ENCODE data around the gene GABPB2. TPM values are rescaled to one million over a fixed set of nuclear protein-coding genes. Genes with fewer than 3 reads are reported as not detected.

The GABPB2 gene
- total and polyA plus RNA-seq, 2 of the 13 experiments (the other 11 are each of a cell fraction or from before 2014, with no cell fraction given), result 0.09 TPM; not detected in 1

DNA sequence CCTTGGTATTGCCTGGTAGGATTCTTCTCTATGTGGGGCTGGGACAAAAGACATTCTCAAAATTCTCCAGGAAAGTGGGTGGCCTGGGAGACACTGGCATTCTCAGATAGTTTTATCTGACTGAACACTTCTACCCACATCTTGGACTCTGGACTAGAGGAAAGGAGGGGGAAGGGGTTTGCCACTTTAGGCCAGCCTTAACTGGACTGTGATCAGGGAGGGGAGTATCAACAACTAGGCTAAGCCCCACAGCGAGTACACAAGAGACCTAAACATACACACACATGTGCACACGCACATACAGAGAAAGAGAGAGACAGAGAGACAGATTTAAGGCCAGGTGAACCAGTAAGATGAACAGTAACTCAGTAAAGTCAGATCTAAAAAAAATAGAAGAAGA is 77.1 kb downstream of the GABPB2 start (continued):
- TF ChIP-seq, protein P1, sequence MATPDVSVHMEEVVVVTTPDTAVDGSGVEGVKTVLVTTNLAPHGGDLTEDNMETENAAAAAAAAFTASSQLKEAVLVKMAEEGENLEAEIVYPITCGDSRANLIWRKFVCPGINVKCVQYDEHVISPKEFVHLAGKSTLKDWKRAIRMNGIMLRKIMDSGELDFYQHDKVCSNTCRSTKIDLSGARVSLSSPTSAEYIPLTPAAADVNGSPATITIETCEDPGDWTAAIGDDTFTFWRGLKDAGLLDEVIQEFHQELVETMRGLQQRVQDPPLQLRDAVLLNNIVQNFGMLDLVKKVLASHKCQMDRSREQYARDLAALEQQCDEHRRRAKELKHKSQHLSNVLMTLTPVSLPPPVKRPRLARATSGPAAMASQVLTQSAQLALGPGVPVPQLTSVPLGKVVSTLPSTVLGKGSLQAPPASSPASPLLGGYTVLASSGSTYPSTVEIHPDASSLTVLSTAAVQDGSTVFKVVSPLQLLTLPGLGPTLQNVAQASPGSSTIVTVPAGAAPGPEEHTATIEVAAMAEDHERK (CRISPR knock-in tag; IDR thresholded peaks at IDR 0.05; ENCODE audit: low read depth), result no peak
- TF ChIP-seq SOX6 (IDR thresholded peaks at IDR 0.05) (no peak), SOX6 (CRISPR knock-in tag; IDR thresholded peaks at IDR 0.05) (no peak), FOXK2 (IDR thresholded peaks at IDR 0.05) (0 out of 2 replicates have a peak, but pooled peaks have one; percentile 32), ZNF550 (CRISPR knock-in tag; IDR thresholded peaks at IDR 0.05; ENCODE audit: borderline replicate concordance) (no peak), FOXO1 (CRISPR knock-in tag; IDR thresholded peaks at IDR 0.05) (peak; percentile 27; the same call in 1 of the 2 replicates), EP300 (IDR thresholded peaks at IDR 0.05; ENCODE audit: low read depth in 2 of 2, low read length in 2 of 2) (no peak), EP300 (CRISPR knock-in tag; IDR thresholded peaks at IDR 0.05; ENCODE audit: borderline replicate concordance) (no peak), FOXK1 (CRISPR knock-in tag; IDR thresholded peaks at IDR 0.05; ENCODE audit: borderline replicate concordance, low read depth) (peak; percentile 55; the same call in 1 of the 2 replicates), ZNF331 (CRISPR knock-in tag; IDR thresholded peaks at IDR 0.05) (no peak), ZNF557 (CRISPR knock-in tag; IDR thresholded peaks at IDR 0.05) (no peak), HOXA3 (CRISPR knock-in tag; IDR thresholded peaks at IDR 0.05) (peak; percentile 23; the same call in 1 of the 2 replicates), ARNTL (CRISPR knock-in tag; IDR thresholded peaks at IDR 0.05) (0 out of 2 replicates have a peak, but pooled peaks have one; percentile 24), ZNF224 (CRISPR knock-in tag; IDR thresholded peaks at IDR 0.05) (no peak), ZBTB42 (CRISPR knock-in tag; IDR thresholded peaks at IDR 0.05) (no peak), NCOR1 (IDR thresholded peaks at IDR 0.05; ENCODE audit: borderline replicate concordance, low read length) (peak; percentile 34; the same call in 1 of the 2 replicates), SPEN (CRISPR knock-in tag; IDR thresholded peaks at IDR 0.05; ENCODE audit: low read depth) (0 out of 2 replicates have a peak, but pooled peaks have one; percentile 41), RXRB (CRISPR knock-in tag; IDR thresholded peaks at IDR 0.05; ENCODE audit: borderline replicate concordance) (peak; percentile 24; the same call in 1 of the 2 replicates), ZSCAN29 (CRISPR knock-in tag; conservative IDR thresholded peaks at IDR 0.05) (no peak), ATF1 (CRISPR knock-in tag; IDR thresholded peaks at IDR 0.05) (no peak), HNF4G (IDR thresholded peaks at IDR 0.05; ENCODE audit: borderline replicate concordance, low read depth, low read length) (peak; percentile 60; the same call in 1 of the 2 replicates), HNF4G (CRISPR knock-in tag; IDR thresholded peaks at IDR 0.05; ENCODE audit: borderline replicate concordance, low read depth) (no peak; the same call in 1 of the 2 replicates), PHF20 (CRISPR knock-in tag; IDR thresholded peaks at IDR 0.05) (no peak)
- TF ChIP-seq, protein P2, sequence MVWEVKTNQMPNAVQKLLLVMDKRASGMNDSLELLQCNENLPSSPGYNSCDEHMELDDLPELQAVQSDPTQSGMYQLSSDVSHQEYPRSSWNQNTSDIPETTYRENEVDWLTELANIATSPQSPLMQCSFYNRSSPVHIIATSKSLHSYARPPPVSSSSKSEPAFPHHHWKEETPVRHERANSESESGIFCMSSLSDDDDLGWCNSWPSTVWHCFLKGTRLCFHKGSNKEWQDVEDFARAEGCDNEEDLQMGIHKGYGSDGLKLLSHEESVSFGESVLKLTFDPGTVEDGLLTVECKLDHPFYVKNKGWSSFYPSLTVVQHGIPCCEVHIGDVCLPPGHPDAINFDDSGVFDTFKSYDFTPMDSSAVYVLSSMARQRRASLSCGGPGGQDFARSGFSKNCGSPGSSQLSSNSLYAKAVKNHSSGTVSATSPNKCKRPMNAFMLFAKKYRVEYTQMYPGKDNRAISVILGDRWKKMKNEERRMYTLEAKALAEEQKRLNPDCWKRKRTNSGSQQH (CRISPR knock-in tag; IDR thresholded peaks at IDR 0.05; ENCODE audit: low read depth), result no peak
- TF ChIP-seq, protein P3, sequence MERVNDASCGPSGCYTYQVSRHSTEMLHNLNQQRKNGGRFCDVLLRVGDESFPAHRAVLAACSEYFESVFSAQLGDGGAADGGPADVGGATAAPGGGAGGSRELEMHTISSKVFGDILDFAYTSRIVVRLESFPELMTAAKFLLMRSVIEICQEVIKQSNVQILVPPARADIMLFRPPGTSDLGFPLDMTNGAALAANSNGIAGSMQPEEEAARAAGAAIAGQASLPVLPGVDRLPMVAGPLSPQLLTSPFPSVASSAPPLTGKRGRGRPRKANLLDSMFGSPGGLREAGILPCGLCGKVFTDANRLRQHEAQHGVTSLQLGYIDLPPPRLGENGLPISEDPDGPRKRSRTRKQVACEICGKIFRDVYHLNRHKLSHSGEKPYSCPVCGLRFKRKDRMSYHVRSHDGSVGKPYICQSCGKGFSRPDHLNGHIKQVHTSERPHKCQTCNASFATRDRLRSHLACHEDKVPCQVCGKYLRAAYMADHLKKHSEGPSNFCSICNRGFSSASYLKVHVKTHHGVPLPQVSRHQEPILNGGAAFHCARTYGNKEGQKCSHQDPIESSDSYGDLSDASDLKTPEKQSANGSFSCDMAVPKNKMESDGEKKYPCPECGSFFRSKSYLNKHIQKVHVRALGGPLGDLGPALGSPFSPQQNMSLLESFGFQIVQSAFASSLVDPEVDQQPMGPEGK (CRISPR knock-in tag; IDR thresholded peaks at IDR 0.05), result peak; percentile 36
- TF ChIP-seq, protein P4, sequence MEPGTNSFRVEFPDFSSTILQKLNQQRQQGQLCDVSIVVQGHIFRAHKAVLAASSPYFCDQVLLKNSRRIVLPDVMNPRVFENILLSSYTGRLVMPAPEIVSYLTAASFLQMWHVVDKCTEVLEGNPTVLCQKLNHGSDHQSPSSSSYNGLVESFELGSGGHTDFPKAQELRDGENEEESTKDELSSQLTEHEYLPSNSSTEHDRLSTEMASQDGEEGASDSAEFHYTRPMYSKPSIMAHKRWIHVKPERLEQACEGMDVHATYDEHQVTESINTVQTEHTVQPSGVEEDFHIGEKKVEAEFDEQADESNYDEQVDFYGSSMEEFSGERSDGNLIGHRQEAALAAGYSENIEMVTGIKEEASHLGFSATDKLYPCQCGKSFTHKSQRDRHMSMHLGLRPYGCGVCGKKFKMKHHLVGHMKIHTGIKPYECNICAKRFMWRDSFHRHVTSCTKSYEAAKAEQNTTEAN (CRISPR knock-in tag; conservative IDR thresholded peaks at IDR 0.05), result no peak
